ENCODE data around the gene LYPLAL1. TPM values are rescaled to one million over a fixed set of nuclear protein-coding genes. Genes with fewer than 3 reads are reported as not detected.

The LYPLAL1 gene
- total RNA-seq, 4 donors from 2014 or later, result 12.6 to 18.9 (median 15.4) TPM

DNA sequence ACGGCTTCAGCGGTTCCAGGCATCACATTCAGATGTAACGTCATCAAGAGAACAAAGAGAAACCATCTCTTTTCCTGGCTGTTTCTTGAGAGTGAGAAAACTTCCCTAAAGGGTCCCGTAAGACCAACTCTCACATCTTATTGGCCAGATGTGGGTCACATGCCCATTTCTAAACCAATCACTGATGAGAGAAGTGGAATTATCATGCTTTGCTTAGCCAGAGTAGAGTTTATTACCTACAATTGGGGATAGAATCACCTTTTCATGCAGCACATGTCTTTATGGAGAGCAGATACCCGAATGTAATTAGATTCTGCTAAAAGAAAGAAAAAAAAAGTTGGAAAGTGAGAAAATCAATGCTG is 54.4 kb downstream of the LYPLAL1 start:
- no peak overlapping the region for H3K4me3 ChIP-seq
- H3K27ac ChIP-seq, result no peak overlapping the region
- no peak for ATAC-seq
- no peak for TF ChIP-seq POLR2A (IDR thresholded peaks at IDR 0.05)
- TF ChIP-seq, protein P1, sequence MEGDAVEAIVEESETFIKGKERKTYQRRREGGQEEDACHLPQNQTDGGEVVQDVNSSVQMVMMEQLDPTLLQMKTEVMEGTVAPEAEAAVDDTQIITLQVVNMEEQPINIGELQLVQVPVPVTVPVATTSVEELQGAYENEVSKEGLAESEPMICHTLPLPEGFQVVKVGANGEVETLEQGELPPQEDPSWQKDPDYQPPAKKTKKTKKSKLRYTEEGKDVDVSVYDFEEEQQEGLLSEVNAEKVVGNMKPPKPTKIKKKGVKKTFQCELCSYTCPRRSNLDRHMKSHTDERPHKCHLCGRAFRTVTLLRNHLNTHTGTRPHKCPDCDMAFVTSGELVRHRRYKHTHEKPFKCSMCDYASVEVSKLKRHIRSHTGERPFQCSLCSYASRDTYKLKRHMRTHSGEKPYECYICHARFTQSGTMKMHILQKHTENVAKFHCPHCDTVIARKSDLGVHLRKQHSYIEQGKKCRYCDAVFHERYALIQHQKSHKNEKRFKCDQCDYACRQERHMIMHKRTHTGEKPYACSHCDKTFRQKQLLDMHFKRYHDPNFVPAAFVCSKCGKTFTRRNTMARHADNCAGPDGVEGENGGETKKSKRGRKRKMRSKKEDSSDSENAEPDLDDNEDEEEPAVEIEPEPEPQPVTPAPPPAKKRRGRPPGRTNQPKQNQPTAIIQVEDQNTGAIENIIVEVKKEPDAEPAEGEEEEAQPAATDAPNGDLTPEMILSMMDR (IDR thresholded peaks at IDR 0.05 in 4 of 5, conservative IDR thresholded peaks at IDR 0.05 in 1 of 5), result no peak
- peaks cover 0 to 12% of the 10 kb centered on the region in 2 donors for H3K36me3 ChIP-seq
- H3K27me3 ChIP-seq, result no peaks in the 10 kb centered on the region
- intact Hi-C loops (cut with DNase I; ENCODE audit: low total_unique reads) (no loop called here), in situ Hi-C loops (cut with MboI; ENCODE audit: low sequenced_read_pairs in 4 of 4) (no loop called here)
- H3K4me1 ChIP-seq, result no peaks in the 10 kb centered on the region
- no peak for DNase-seq
- H3K9me3 ChIP-seq, result no peaks in the 10 kb centered on the region

DNA sequence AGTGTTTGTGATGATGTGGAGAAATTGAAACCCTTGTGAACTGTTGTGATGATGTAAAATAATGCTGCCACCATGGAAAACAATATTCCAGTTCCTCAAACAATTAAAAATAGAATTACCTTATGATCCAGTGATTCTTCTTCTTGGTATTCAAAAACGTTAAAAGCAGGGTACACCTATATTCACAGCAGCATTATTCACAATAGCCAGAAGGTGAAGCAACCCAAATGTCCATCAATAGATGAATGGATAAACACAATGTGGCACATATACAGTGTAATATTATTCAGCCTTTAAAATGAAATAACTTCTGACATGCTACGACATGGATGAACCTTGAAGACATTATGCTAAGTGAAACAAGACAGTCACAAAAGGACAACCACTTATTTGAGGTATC is 59.2 kb downstream of the LYPLAL1 start:
- H3K4me1 ChIP-seq, result no peaks in the 10 kb centered on the region
- DNase-seq (no peak), ATAC-seq (no peak)
- H3K9me3 ChIP-seq, result no peaks in the 10 kb centered on the region
- TF ChIP-seq, protein P1 (IDR thresholded peaks at IDR 0.05 in 4 of 5, conservative IDR thresholded peaks at IDR 0.05 in 1 of 5), result no peak
- no peak for TF ChIP-seq POLR2A (IDR thresholded peaks at IDR 0.05)
- intact Hi-C loops (cut with DNase I; ENCODE audit: low total_unique reads), result no loop called here
- no peaks in the 10 kb centered on the region for H3K27me3 ChIP-seq
- peaks cover 0 to 12% of the 10 kb centered on the region in 2 donors for H3K36me3 ChIP-seq
- no peak overlapping the region for H3K4me3 ChIP-seq
- H3K27ac ChIP-seq, result no peak overlapping the region
- in situ Hi-C loops (cut with MboI; ENCODE audit: low sequenced_read_pairs in 4 of 4), result no loop called here

DNA sequence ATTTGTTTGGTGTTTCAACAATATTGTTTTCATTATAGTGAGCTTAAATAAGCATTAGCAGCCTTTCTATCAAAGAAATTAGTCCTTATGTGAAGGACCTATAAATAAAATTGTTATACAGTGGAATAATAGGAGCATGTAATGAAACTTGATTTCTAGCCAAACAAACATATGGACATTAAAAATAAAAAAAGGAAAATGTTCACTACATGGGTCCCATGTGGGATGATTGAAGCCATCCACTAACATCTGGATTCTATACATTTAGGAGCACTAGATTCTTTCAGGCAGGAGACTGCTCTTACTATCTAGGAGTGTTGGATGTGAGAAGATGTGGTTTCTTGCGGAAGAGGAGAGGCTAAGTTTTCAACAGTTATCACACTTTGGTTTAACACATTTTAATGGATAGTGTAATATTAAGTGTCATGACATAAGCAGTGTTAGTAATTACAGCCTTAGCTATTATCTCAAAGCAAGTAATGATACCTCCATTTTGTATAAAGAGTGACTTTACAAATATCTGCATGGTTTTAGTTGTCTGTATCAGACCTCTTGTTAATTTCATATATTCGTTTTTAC is 62.3 kb downstream of the LYPLAL1 start:
- Histone ChIP-seq H3K36me3 (no peaks in the 10 kb centered on the region), H3K27me3 (no peaks in the 10 kb centered on the region), H3K4me1 (no peaks in the 10 kb centered on the region), H3K4me3 (no peak overlapping the region), H3K27ac (no peak overlapping the region), H3K9me3 (no peaks in the 10 kb centered on the region)
- DNase-seq (no peak), ATAC-seq (no peak)
- intact Hi-C loops (cut with DNase I; ENCODE audit: low total_unique reads) (no loop called here), in situ Hi-C loops (cut with MboI; ENCODE audit: low sequenced_read_pairs in 4 of 4) (no loop called here)
- no peak for TF ChIP-seq POLR2A (IDR thresholded peaks at IDR 0.05)

DNA sequence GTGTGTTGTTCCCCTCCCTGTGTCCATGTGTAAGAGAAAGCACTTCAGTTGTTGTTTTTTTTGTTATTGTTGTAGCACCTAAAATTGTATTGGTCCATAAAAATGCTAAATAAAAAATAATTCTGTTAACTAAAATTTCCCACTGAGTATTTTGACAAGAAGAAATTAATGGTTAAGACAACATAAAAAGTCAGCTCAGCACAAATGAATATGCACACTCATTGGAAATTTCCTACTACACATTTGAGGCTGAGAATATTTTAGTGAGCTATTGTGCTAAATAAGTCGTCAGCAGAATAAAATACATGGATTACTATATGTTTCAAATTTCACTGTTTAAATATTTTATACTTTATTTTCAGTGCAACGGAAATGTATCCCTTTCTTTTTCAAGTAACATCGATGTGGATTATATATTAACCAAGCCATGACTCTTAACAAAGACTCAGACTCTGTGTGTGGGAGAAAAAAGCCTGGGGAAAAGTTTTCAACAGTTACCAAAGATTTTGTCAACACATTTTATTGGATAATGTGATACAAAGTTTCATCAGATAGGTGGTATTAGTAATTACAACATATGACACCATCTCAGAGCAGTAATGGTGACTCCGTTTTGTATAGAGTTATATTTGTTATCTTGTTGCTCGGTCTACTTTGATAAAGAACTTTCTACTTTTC is 63.4 kb downstream of the LYPLAL1 start:
- ATAC-seq (no peak), DNase-seq (no peak)
- Histone ChIP-seq H3K4me3 (no peak overlapping the region), H3K4me1 (no peaks in the 10 kb centered on the region), H3K27me3 (no peaks in the 10 kb centered on the region), H3K36me3 (no peaks in the 10 kb centered on the region), H3K9me3 (no peaks in the 10 kb centered on the region), H3K27ac (no peak overlapping the region)
- TF ChIP-seq, protein P1 (IDR thresholded peaks at IDR 0.05 in 4 of 5, conservative IDR thresholded peaks at IDR 0.05 in 1 of 5), result no peak
- TF ChIP-seq POLR2A (IDR thresholded peaks at IDR 0.05), result no peak
- intact Hi-C loops (cut with DNase I; ENCODE audit: low total_unique reads), result no loop called here
- in situ Hi-C loops (cut with MboI; ENCODE audit: low sequenced_read_pairs in 4 of 4), result no loop called here

DNA sequence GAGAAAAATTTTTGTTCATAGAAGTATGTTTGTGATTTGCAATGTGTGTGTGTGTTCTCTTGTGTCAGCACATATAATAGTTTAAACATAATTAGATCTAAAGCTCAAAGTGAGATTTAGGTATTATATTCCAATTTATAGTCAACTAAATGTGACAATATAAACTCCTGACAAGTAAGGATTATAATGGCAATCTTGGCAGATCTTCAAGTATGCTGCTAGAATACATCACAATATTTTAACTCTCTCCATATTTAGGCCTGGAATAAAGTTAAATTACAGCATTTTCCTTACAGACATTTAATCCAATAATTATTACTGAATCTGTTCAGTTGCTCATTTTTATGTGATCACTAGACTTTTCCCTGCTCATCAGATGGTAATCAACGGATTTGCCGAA is 65.8 kb downstream of the LYPLAL1 start:
- no peaks in the 10 kb centered on the region for H3K9me3 ChIP-seq
- ATAC-seq (no peak), DNase-seq (no peak)
- no peaks in the 10 kb centered on the region for H3K4me1 ChIP-seq
- intact Hi-C loops (cut with DNase I; ENCODE audit: low total_unique reads) (no loop called here), in situ Hi-C loops (cut with MboI; ENCODE audit: low sequenced_read_pairs in 4 of 4) (no loop called here)
- no peak for TF ChIP-seq POLR2A (IDR thresholded peaks at IDR 0.05)
- TF ChIP-seq, protein P1 (IDR thresholded peaks at IDR 0.05 in 4 of 5, conservative IDR thresholded peaks at IDR 0.05 in 1 of 5), result no peak
- no peaks in the 10 kb centered on the region for H3K36me3 ChIP-seq
- H3K4me3 ChIP-seq, result no peak overlapping the region
- no peak overlapping the region for H3K27ac ChIP-seq
- H3K27me3 ChIP-seq, result no peaks in the 10 kb centered on the region

All from gastrocnemius medialis (tissue), 4 donors.